Measurements from ENCODE around the gene P3H4.

P3H4 gene

DNA sequence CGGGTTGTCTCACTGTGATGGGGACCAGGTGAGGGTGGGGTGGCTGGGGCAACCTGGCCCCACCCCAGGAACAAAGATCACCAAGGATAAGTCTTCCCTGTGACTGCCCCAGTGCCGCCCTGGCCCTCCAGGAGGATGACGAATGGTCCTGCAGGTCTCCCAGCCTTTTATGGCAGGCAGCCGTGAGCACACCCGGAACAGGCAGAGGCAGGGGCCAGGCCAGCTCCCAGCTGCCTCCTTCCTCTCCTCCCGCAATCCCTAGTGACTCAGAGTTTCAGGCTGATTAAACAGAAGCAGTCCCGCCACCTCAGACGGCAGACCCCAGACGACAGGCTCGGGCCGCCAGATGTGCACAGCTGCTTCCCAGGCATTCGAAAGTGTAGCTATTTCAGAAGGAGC, 38.6 kb downstream of the P3H4 start:
- H3K27ac ChIP-seq (replicated peaks), result no peak overlapping the region
- H3K4me3 ChIP-seq (replicated peaks; ENCODE audit: insufficient read depth, low read length), result no peak overlapping the region
- H3K27me3 ChIP-seq (ENCODE audit: insufficient read depth, poor library complexity, severe bottlenecking), result no peaks in the 10 kb centered on the region
- DNase-seq (ENCODE audit: low read depth in 1 of 2, low spot score in 1 of 2), result no peak
- TF ChIP-seq, protein P1, sequence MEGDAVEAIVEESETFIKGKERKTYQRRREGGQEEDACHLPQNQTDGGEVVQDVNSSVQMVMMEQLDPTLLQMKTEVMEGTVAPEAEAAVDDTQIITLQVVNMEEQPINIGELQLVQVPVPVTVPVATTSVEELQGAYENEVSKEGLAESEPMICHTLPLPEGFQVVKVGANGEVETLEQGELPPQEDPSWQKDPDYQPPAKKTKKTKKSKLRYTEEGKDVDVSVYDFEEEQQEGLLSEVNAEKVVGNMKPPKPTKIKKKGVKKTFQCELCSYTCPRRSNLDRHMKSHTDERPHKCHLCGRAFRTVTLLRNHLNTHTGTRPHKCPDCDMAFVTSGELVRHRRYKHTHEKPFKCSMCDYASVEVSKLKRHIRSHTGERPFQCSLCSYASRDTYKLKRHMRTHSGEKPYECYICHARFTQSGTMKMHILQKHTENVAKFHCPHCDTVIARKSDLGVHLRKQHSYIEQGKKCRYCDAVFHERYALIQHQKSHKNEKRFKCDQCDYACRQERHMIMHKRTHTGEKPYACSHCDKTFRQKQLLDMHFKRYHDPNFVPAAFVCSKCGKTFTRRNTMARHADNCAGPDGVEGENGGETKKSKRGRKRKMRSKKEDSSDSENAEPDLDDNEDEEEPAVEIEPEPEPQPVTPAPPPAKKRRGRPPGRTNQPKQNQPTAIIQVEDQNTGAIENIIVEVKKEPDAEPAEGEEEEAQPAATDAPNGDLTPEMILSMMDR (IDR thresholded peaks at IDR 0.05; ENCODE audit: insufficient read depth, low read length), result no peak
- TF ChIP-seq POLR2AphosphoS5 (IDR thresholded peaks at IDR 0.05; ENCODE audit: low read depth), result no peak
- TF ChIP-seq GABPA (IDR thresholded peaks at IDR 0.05; ENCODE audit: low read depth), result no peak
- TF ChIP-seq SPI1 (IDR thresholded peaks at IDR 0.05; ENCODE audit: borderline replicate concordance, low read depth), result no peak
- TF ChIP-seq, protein P2, sequence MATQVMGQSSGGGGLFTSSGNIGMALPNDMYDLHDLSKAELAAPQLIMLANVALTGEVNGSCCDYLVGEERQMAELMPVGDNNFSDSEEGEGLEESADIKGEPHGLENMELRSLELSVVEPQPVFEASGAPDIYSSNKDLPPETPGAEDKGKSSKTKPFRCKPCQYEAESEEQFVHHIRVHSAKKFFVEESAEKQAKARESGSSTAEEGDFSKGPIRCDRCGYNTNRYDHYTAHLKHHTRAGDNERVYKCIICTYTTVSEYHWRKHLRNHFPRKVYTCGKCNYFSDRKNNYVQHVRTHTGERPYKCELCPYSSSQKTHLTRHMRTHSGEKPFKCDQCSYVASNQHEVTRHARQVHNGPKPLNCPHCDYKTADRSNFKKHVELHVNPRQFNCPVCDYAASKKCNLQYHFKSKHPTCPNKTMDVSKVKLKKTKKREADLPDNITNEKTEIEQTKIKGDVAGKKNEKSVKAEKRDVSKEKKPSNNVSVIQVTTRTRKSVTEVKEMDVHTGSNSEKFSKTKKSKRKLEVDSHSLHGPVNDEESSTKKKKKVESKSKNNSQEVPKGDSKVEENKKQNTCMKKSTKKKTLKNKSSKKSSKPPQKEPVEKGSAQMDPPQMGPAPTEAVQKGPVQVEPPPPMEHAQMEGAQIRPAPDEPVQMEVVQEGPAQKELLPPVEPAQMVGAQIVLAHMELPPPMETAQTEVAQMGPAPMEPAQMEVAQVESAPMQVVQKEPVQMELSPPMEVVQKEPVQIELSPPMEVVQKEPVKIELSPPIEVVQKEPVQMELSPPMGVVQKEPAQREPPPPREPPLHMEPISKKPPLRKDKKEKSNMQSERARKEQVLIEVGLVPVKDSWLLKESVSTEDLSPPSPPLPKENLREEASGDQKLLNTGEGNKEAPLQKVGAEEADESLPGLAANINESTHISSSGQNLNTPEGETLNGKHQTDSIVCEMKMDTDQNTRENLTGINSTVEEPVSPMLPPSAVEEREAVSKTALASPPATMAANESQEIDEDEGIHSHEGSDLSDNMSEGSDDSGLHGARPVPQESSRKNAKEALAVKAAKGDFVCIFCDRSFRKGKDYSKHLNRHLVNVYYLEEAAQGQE (IDR thresholded peaks at IDR 0.05; ENCODE audit: insufficient replicate concordance, low read depth), result no peak

DNA sequence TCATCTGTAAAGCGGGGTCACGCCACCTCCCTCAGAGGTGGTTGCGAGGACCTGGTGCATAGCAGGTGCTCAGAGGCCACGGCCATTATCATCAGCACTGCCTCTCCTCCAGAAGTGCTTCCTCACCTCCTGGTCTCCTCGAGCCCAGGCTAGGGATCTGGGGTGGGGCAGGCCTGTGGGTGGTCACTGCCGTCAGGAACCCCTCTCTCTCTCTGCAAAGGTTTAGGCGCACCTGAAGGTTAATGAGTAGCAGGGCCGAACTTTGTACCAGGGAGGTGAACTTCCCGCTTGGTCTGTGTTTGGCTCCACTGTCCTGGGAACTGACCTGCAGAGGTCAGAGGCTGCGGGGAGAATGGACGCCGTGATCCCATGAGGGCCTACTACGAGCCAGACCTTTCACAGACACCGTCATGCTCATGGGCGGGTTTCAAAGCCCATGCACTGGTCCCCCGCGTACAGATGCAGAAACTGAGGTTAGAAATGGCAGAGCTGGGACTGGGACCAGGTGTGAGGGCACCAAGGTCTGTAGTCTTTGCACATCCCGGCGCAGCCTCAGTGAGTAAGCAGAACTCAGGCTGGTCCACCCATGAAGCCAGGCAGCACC, 39.1 kb downstream of the P3H4 start:
- H3K4me3 ChIP-seq (replicated peaks; ENCODE audit: insufficient read depth, low read length), result no peak overlapping the region
- H3K27me3 ChIP-seq (ENCODE audit: insufficient read depth, poor library complexity, severe bottlenecking), result no peaks in the 10 kb centered on the region
- no peak for DNase-seq (ENCODE audit: low read depth in 1 of 2, low spot score in 1 of 2)
- no peak overlapping the region for H3K27ac ChIP-seq (replicated peaks)
- TF ChIP-seq SPI1 (IDR thresholded peaks at IDR 0.05; ENCODE audit: borderline replicate concordance, low read depth), result no peak
- TF ChIP-seq POLR2AphosphoS5 (IDR thresholded peaks at IDR 0.05; ENCODE audit: low read depth), result no peak
- TF ChIP-seq GABPA (IDR thresholded peaks at IDR 0.05; ENCODE audit: low read depth), result no peak

DNA sequence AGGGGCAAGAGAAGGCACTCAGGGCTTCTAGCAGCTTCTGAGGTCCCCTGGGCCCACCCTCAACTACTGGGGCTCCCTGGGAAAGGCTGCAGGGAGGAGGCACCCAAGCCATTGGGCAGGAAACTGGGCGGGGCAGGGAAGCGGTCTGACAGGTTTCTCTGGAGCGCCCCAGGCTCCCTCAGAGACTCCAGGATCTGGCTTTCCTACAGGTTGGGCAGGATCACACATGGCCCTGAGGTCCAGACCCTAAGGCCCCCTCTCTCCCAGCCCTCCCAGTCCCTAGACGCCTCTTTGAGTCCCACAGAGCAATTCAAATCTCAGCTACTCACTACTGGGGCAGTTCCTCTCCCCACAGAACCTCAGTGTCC, 39.5 kb downstream of the P3H4 start:
- Histone ChIP-seq H3K27me3 (ENCODE audit: insufficient read depth, poor library complexity, severe bottlenecking) (no peaks in the 10 kb centered on the region), H3K27ac (replicated peaks) (no peak overlapping the region), H3K4me3 (replicated peaks; ENCODE audit: insufficient read depth, low read length) (no peak overlapping the region)
- no peak for DNase-seq (ENCODE audit: low read depth in 1 of 2, low spot score in 1 of 2)
- TF ChIP-seq POLR2AphosphoS5 (IDR thresholded peaks at IDR 0.05; ENCODE audit: low read depth), result no peak
- TF ChIP-seq, protein P1 (IDR thresholded peaks at IDR 0.05; ENCODE audit: insufficient read depth, low read length), result no peak
- TF ChIP-seq, protein P2 (IDR thresholded peaks at IDR 0.05; ENCODE audit: insufficient replicate concordance, low read depth), result no peak
- TF ChIP-seq SPI1 (IDR thresholded peaks at IDR 0.05; ENCODE audit: borderline replicate concordance, low read depth), result no peak

DNA sequence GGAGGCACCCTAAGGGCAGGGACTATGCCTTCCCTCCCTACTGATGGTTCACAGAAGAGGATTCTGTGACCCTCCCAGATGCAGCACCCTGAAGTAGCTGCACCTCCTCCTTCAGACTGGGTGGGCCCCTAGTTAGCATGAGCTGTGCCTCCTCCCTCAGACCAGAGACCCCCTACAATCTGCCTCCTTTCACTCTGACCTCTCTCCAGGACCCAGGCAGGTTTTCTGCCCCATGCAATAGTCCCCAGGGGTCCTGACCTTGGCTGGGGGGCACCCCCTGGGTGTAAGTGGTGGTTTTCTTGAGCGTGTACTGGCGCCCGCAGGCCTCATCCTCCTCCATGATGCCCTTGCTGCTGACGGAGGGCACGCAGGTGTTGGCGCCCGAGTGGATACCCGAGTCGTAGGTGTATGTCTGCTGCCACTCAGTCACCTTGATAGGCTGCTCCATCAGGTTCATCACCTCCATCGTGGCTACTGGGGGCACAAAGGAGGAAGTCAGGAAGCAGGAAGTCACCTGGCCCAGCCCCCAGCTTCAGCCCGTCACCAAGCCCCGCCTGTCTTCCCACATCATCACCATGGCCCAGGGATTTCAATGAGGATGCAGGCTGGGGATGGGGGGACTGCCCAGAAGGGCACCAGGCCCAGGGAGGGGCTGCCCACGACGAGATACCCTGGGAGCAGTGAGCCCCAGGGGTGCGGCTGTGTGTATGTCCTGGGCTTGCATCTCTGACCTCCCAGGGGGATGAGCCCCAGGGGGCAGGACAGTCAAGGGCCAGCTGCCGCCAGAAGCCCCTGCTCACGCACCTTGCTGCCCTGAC, 40.2 kb downstream of the P3H4 start:
- DNase-seq (ENCODE audit: low read depth in 1 of 2, low spot score in 1 of 2), result no peak
- Histone ChIP-seq H3K27ac (replicated peaks) (no peak overlapping the region), H3K4me3 (replicated peaks; ENCODE audit: insufficient read depth, low read length) (no peak overlapping the region), H3K27me3 (ENCODE audit: insufficient read depth, poor library complexity, severe bottlenecking) (no peaks in the 10 kb centered on the region)
- TF ChIP-seq, protein P1 (IDR thresholded peaks at IDR 0.05; ENCODE audit: insufficient read depth, low read length), result no peak
- TF ChIP-seq, protein P2 (IDR thresholded peaks at IDR 0.05; ENCODE audit: insufficient replicate concordance, low read depth), result no peak
- TF ChIP-seq SPI1 (IDR thresholded peaks at IDR 0.05; ENCODE audit: borderline replicate concordance, low read depth) (no peak), POLR2AphosphoS5 (IDR thresholded peaks at IDR 0.05; ENCODE audit: low read depth) (no peak), GABPA (IDR thresholded peaks at IDR 0.05; ENCODE audit: low read depth) (no peak)

Measured in HL-60 (cell line).